ENCODE results near the gene CD209.

GRCh38 chr19:7757358-7757757 is 10.0 kb upstream of the CD209 start:
- TF ChIP-seq CTCF (conservative IDR thresholded peaks at IDR 0.05; ENCODE audit: low read depth, low read length) (no peak), EZH2 (IDR thresholded peaks at IDR 0.05; ENCODE audit: borderline replicate concordance, low read depth, low read length, poor library complexity, severe bottlenecking) (no peak)

Measured in A673 (cell line).